Liver (tissue), 9 donors: Measurements from ENCODE around the gene DHRSX. TPM values are rescaled to one million over a fixed set of nuclear protein-coding genes. Genes with fewer than 3 reads are reported as not detected.

Source experiments
- DNase-seq: peaks from one replicate; pipeline ENCODE4 v3.0.0-alpha.2; 2017; ENCODE audit warnings: low spot score
- H3K27ac ChIP-seq, 2 donors: one replicate each; pipeline ENCODE4 v1.7.0; 2013; ENCODE audit warnings: inconsistent platforms in 2 of 2, low read length in 2 of 2, control low read depth in 1 of 2, low read depth in 1 of 2, mild to moderate bottlenecking in 1 of 2
- H3K27me3 ChIP-seq, 4 donors: one replicate each; pipeline versions ENCODE4 v1.6.1 to v1.7.0; 2013; ENCODE audit warnings: low read length in 3 of 4, inconsistent platforms in 1 of 4, mild to moderate bottlenecking in 1 of 4, moderate library complexity in 1 of 4; ENCODE audit not compliant: control insufficient read depth in 4 of 4, insufficient read depth in 4 of 4
- H3K36me3 ChIP-seq, 4 donors: one replicate each; pipeline versions ENCODE4 v1.6.1 to v1.7.0; 2013; ENCODE audit warnings: low read length in 3 of 4, mild to moderate bottlenecking in 3 of 4, low read depth in 1 of 4, moderate library complexity in 1 of 4; ENCODE audit not compliant: control insufficient read depth in 4 of 4, insufficient read depth in 3 of 4
- H3K4me1 ChIP-seq, 4 donors: one replicate each; pipeline versions ENCODE4 v1.6.1 to v1.7.0; 2013; ENCODE audit warnings: low read length in 3 of 4, mild to moderate bottlenecking in 3 of 4, moderate library complexity in 1 of 4; ENCODE audit not compliant: control insufficient read depth in 4 of 4, insufficient read depth in 4 of 4
- H3K4me3 ChIP-seq, 3 donors: one replicate each; pipeline versions ENCODE4 v1.6.1 to v1.7.0; 2013; ENCODE audit warnings: low read length in 3 of 3, control low read depth in 1 of 3, low read depth in 1 of 3, mild to moderate bottlenecking in 1 of 3
- H3K9ac ChIP-seq, 2 donors: one replicate each; pipeline ENCODE4 v1.7.0; 2013; ENCODE audit warnings: low read length in 2 of 2, mild to moderate bottlenecking in 2 of 2, moderate library complexity in 2 of 2, control low read depth in 1 of 2, low read depth in 1 of 2
- H3K9me3 ChIP-seq, 4 donors: one replicate each; pipeline versions ENCODE4 v1.6.1 to v1.7.0; 2013; ENCODE audit warnings: low read length in 3 of 4; ENCODE audit not compliant: control insufficient read depth in 4 of 4
- FOXA2 ChIP-seq: IDR thresholded peaks from 2 replicates; pipeline ENCODE4 v1.6.1; 2016; ENCODE audit warnings: antibody characterized with exemption
- HNF4A ChIP-seq, 2 donors: conservative IDR thresholded peaks; 2 replicates each; pipeline ENCODE4 v1.6.1; 2016; ENCODE audit warnings: antibody characterized with exemption in 2 of 2, mild to moderate bottlenecking in 2 of 2
- HNF4G ChIP-seq: IDR thresholded peaks from 2 replicates; pipeline ENCODE4 v1.6.1; 2016; ENCODE audit warnings: antibody characterized with exemption
- JUND ChIP-seq, 2 donors: IDR thresholded peaks; 2 replicates each; pipeline ENCODE4 v1.6.1; 2016; ENCODE audit warnings: antibody characterized with exemption in 2 of 2
- NR2F2 ChIP-seq: IDR thresholded peaks from 2 replicates; pipeline ENCODE4 v1.6.1; 2016; ENCODE audit warnings: antibody characterized with exemption
- RAD21 ChIP-seq, 2 donors: IDR thresholded peaks; 2 replicates each; pipeline ENCODE4 v1.6.1; 2016; ENCODE audit warnings: antibody characterized with exemption in 2 of 2, mild to moderate bottlenecking in 2 of 2
- RXRA ChIP-seq, 2 donors: IDR thresholded peaks; 2 replicates each; pipeline ENCODE4 v1.6.1; 2017 to 2018; ENCODE audit warnings: antibody characterized with exemption in 2 of 2, mild to moderate bottlenecking in 1 of 2
- SP1 ChIP-seq: IDR thresholded peaks from 2 replicates; pipeline ENCODE4 v1.6.1; 2018; ENCODE audit warnings: antibody characterized with exemption, mild to moderate bottlenecking
- TAF1 ChIP-seq: conservative IDR thresholded peaks from 2 replicates; pipeline ENCODE4 v1.6.1; 2016; ENCODE audit warnings: antibody characterized with exemption, mild to moderate bottlenecking
- YY1 ChIP-seq: IDR thresholded peaks from 2 replicates; pipeline ENCODE4 v1.6.1; 2016; ENCODE audit warnings: antibody characterized with exemption, mild to moderate bottlenecking
- WGBS: extraction: QIAGEN DNeasy Blood & Tissue Kit; methylation state at CpG from one replicate; pipeline ENCODE4 v1.1.7; 2013; 5-methylcytosine and 5-hydroxymethylcytosine counted together
- polyA plus RNA-seq, 2 donors: library from polyadenylated mRNA; stranded (reverse) in 1 of 2; unstranded in 1 of 2; fragments of 200-250 nt in 1 of 2; fragments of >200 nt in 1 of 2; fragmentation: Nextera tagmentation in 1 of 2; extraction: Ambion mirVana in 1 of 2; gene quantifications; one replicate each; pipeline versions ENCODE4 v1.2.1 to v1.2.3, GENCODE V29; 2013 to 2015
- total RNA-seq, 2 donors: library from RNA; depleted of rRNA; stranded (reverse); fragments of >200 nt; gene quantifications; one replicate each; pipeline ENCODE4 v1.2.3, GENCODE V29; 2014
- TF ChIP-seq, protein P1 (sequence below): IDR thresholded peaks from 2 replicates; pipeline ENCODE4 v1.6.1; 2016; ENCODE audit warnings: antibody characterized with exemption
- TF ChIP-seq, protein P2 (sequence below): IDR thresholded peaks from 2 replicates; pipeline ENCODE4 v1.6.1; 2016; ENCODE audit warnings: antibody characterized with exemption, mild to moderate bottlenecking
- TF ChIP-seq, protein P3 (sequence below): IDR thresholded peaks from 2 replicates; pipeline ENCODE4 v1.6.1; 2016; ENCODE audit warnings: antibody characterized with exemption
- TF ChIP-seq, protein P4 (sequence below): fragments of 150-350 bp; IDR thresholded peaks from 2 replicates; pipeline ENCODE4 v1.5.1; 2017; ENCODE audit warnings: improper control_type of control experiment, low read depth, low read length; ENCODE audit not compliant: missing input control
- donor health status: healthy.
- donor health status: healthy.
- donor health status: healthy.
- donor health status: healthy.
- donor health status: healthy.

The DHRSX gene
- total and polyA plus RNA-seq, 4 donors = 17.2 to 35.2 (median 23.3) TPM

DNA sequence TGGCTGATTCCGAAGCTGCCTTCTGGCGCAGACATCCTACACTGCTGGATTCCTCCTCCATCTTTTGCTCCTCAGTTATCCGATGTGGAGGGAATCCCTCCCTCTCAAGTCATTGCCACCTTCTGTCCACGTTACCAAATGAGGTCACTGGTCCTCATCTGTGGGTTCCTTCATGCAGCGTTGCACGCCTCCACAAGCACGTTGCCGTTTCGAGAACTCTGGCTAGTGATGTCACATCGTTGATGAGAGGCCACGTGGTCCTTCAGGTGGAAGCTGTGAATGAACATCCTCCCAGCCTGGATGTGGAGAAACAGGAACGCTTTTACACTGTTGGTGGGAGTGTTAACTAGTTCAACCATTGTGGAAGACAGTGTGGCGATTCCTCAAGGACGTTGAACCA is 323.2 kb downstream of the DHRSX start:
- Histone ChIP-seq H3K9ac (no peak overlapping the region), H3K4me3 (no peak overlapping the region), H3K36me3 (no peaks in the 10 kb centered on the region), H3K9me3 (no peaks in the 10 kb centered on the region), H3K27ac (no peak overlapping the region), H3K4me1 (peaks cover 0 to 2% (median under 1%) of the 10 kb centered on the region in 4 donors), H3K27me3 (no peaks in the 10 kb centered on the region)
- DNase-seq = no peak
- WGBS = 96% methylated on average over 14 of the region's 14 CpGs
- no peak for TF ChIP-seq HNF4G
- no peak for TF ChIP-seq HNF4A (conservative IDR thresholded peaks at IDR 0.05)
- TF ChIP-seq, protein P1, sequence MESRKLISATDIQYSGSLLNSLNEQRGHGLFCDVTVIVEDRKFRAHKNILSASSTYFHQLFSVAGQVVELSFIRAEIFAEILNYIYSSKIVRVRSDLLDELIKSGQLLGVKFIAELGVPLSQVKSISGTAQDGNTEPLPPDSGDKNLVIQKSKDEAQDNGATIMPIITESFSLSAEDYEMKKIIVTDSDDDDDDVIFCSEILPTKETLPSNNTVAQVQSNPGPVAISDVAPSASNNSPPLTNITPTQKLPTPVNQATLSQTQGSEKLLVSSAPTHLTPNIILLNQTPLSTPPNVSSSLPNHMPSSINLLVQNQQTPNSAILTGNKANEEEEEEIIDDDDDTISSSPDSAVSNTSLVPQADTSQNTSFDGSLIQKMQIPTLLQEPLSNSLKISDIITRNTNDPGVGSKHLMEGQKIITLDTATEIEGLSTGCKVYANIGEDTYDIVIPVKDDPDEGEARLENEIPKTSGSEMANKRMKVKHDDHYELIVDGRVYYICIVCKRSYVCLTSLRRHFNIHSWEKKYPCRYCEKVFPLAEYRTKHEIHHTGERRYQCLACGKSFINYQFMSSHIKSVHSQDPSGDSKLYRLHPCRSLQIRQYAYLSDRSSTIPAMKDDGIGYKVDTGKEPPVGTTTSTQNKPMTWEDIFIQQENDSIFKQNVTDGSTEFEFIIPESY = no peak
- no peak for TF ChIP-seq RXRA (IDR thresholded peaks at IDR 0.05)
- TF ChIP-seq TAF1 = no peak
- TF ChIP-seq JUND (IDR thresholded peaks at IDR 0.05) = no peak
- TF ChIP-seq, protein P2, sequence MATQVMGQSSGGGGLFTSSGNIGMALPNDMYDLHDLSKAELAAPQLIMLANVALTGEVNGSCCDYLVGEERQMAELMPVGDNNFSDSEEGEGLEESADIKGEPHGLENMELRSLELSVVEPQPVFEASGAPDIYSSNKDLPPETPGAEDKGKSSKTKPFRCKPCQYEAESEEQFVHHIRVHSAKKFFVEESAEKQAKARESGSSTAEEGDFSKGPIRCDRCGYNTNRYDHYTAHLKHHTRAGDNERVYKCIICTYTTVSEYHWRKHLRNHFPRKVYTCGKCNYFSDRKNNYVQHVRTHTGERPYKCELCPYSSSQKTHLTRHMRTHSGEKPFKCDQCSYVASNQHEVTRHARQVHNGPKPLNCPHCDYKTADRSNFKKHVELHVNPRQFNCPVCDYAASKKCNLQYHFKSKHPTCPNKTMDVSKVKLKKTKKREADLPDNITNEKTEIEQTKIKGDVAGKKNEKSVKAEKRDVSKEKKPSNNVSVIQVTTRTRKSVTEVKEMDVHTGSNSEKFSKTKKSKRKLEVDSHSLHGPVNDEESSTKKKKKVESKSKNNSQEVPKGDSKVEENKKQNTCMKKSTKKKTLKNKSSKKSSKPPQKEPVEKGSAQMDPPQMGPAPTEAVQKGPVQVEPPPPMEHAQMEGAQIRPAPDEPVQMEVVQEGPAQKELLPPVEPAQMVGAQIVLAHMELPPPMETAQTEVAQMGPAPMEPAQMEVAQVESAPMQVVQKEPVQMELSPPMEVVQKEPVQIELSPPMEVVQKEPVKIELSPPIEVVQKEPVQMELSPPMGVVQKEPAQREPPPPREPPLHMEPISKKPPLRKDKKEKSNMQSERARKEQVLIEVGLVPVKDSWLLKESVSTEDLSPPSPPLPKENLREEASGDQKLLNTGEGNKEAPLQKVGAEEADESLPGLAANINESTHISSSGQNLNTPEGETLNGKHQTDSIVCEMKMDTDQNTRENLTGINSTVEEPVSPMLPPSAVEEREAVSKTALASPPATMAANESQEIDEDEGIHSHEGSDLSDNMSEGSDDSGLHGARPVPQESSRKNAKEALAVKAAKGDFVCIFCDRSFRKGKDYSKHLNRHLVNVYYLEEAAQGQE = no peak
- TF ChIP-seq, protein P3, sequence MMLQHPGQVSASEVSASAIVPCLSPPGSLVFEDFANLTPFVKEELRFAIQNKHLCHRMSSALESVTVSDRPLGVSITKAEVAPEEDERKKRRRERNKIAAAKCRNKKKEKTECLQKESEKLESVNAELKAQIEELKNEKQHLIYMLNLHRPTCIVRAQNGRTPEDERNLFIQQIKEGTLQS = no peak
- TF ChIP-seq, protein P4, sequence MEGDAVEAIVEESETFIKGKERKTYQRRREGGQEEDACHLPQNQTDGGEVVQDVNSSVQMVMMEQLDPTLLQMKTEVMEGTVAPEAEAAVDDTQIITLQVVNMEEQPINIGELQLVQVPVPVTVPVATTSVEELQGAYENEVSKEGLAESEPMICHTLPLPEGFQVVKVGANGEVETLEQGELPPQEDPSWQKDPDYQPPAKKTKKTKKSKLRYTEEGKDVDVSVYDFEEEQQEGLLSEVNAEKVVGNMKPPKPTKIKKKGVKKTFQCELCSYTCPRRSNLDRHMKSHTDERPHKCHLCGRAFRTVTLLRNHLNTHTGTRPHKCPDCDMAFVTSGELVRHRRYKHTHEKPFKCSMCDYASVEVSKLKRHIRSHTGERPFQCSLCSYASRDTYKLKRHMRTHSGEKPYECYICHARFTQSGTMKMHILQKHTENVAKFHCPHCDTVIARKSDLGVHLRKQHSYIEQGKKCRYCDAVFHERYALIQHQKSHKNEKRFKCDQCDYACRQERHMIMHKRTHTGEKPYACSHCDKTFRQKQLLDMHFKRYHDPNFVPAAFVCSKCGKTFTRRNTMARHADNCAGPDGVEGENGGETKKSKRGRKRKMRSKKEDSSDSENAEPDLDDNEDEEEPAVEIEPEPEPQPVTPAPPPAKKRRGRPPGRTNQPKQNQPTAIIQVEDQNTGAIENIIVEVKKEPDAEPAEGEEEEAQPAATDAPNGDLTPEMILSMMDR = no peak
- no peak for TF ChIP-seq SP1
- TF ChIP-seq RAD21 (IDR thresholded peaks at IDR 0.05) = no peak
- TF ChIP-seq YY1 = no peak

DNA sequence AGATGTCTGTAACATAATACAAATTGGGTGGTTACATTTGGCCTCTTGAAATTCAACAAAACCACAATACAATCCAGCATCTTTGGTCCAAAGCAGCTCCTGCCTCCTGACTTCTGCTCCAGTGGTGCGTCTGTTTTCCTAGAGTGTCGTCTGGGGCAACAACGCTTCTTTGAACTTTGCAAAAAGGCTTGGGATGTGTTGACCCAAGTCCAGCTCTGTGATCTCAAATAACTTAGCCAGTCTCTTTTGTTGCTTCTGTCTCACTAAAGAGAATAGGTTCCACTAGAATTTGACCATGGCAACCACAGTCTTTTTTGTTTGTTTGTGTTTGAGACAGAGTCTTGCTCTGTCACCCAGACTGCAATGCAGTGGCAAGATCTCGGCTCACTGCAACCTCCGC is 324.0 kb downstream of the DHRSX start:
- no peak overlapping the region for H3K27ac ChIP-seq
- no peak for DNase-seq
- TF ChIP-seq, protein P2 = no peak
- TF ChIP-seq JUND (IDR thresholded peaks at IDR 0.05) (no peak), NR2F2 (no peak), FOXA2 (no peak), YY1 (no peak)
- TF ChIP-seq, protein P3 = no peak
- no peak overlapping the region for H3K9ac ChIP-seq
- H3K4me1 ChIP-seq = peaks cover 2 to 10% (median 6%) of the 10 kb centered on the region in 4 donors
- WGBS = 85% methylated on average over 5 of the region's 5 CpGs
- no peaks in the 10 kb centered on the region for H3K27me3 ChIP-seq
- H3K36me3 ChIP-seq = no peaks in the 10 kb centered on the region
- H3K4me3 ChIP-seq = no peak overlapping the region
- no peaks in the 10 kb centered on the region for H3K9me3 ChIP-seq
